CD14-positive monocyte (primary cell): ENCODE data around the gene PPP2R2C. TPM values are rescaled to one million over a fixed set of nuclear protein-coding genes. Genes with fewer than 3 reads are reported as not detected.

Experiments
- DNase-seq, 3 donors: peaks; one replicate each; pipeline ENCODE4 v3.0.0-alpha.2; 2011 to 2022
- H2AFZ ChIP-seq: 2 replicates; pipeline ENCODE4 v1.6.0; 2012; ENCODE audit warnings: mild to moderate bottlenecking, low read depth, low read length, inconsistent platforms; ENCODE audit not compliant: insufficient read depth, poor library complexity, severe bottlenecking
- H3K27ac ChIP-seq, 2 donors: 1 replicate in 1 of 2; 2 replicates in 1 of 2; pipeline ENCODE4 v1.5.1; 2012 to 2013; ENCODE audit warnings: low read length in 2 of 2, control low read depth in 1 of 2, inconsistent platforms in 1 of 2, low read depth in 1 of 2, mild to moderate bottlenecking in 1 of 2
- H3K27me3 ChIP-seq, 2 donors: one replicate each; pipeline versions ENCODE4 v1.6.0 to v1.6.1; 2011 to 2013; ENCODE audit warnings: low read length in 2 of 2; ENCODE audit not compliant: control insufficient read depth in 2 of 2, insufficient read depth in 2 of 2
- H3K36me3 ChIP-seq, 2 donors: replicated peaks in 1 of 2; 1 replicate in 1 of 2; 2 replicates in 1 of 2; pipeline versions ENCODE4 v1.5.1 to v1.6.1; 2012 to 2013; ENCODE audit warnings: low read length in 2 of 2, control low read depth in 1 of 2, inconsistent platforms in 1 of 2, mild to moderate bottlenecking in 1 of 2; ENCODE audit not compliant: insufficient read depth in 2 of 2, control insufficient read depth in 1 of 2
- H3K4me1 ChIP-seq, 2 donors: 1 replicate in 1 of 2; 2 replicates in 1 of 2; pipeline versions ENCODE4 v1.5.1 to v1.6.1; 2012 to 2013; ENCODE audit warnings: low read length in 2 of 2, control low read depth in 1 of 2, inconsistent platforms in 1 of 2, mild to moderate bottlenecking in 1 of 2, moderate library complexity in 1 of 2; ENCODE audit not compliant: insufficient read depth in 2 of 2, control insufficient read depth in 1 of 2
- H3K4me2 ChIP-seq: replicated peaks from 2 replicates; pipeline ENCODE3; 2012; ENCODE audit warnings: low read length, moderate library complexity, mild to moderate bottlenecking; ENCODE audit not compliant: poor library complexity, severe bottlenecking; ENCODE audit errors: extremely low read depth
- H3K4me3 ChIP-seq, 3 experiments: fragments of 200-600 bp in 1 of 3; sonication (generic) in 1 of 3; replicated peaks in 1 of 3; 1 replicate in 2 of 3; 2 replicates in 1 of 3; pipeline ENCODE4 v1.5.1; 2011 to 2013; ENCODE audit warnings: low read length in 3 of 3, mild to moderate bottlenecking in 3 of 3, control low read depth in 2 of 3, low read depth in 2 of 3, inconsistent platforms in 1 of 3, moderate library complexity in 1 of 3
- H3K79me2 ChIP-seq: 2 replicates; pipeline ENCODE4 v1.6.0; 2012; ENCODE audit warnings: mild to moderate bottlenecking, control low read depth, inconsistent platforms, low read length, moderate library complexity; ENCODE audit not compliant: insufficient read depth
- H3K9ac ChIP-seq: 2 replicates; pipeline ENCODE4 v1.6.0; 2017; ENCODE audit warnings: low read length, mild to moderate bottlenecking; ENCODE audit not compliant: insufficient read depth, poor library complexity, severe bottlenecking
- H3K9me3 ChIP-seq, 2 donors: replicated peaks in 1 of 2; 1 replicate in 1 of 2; 2 replicates in 1 of 2; pipeline versions ENCODE4 v1.5.1 to v1.6.1; 2012 to 2013; ENCODE audit warnings: low read length in 2 of 2, control low read depth in 1 of 2; ENCODE audit not compliant: control insufficient read depth in 1 of 2, insufficient read depth in 1 of 2
- H4K20me1 ChIP-seq: 2 replicates; pipeline ENCODE4 v1.6.0; 2012; ENCODE audit warnings: mild to moderate bottlenecking, low read length, control low read depth, moderate library complexity; ENCODE audit not compliant: insufficient read depth
- H3K27ac Mint-ChIP-seq, 7 donors: one replicate each; pipeline ENCODE4 v1.8.0; 2020; ENCODE audit warnings: mild to moderate bottlenecking in 7 of 7, mixed read lengths in 7 of 7, moderate library complexity in 6 of 7, inconsistent platforms in 2 of 7
- H3K27me3 Mint-ChIP-seq, 3 donors: one replicate each; pipeline ENCODE4 v1.8.0; 2021 to 2022; ENCODE audit warnings: low read depth in 3 of 3, mild to moderate bottlenecking in 3 of 3, mixed read lengths in 3 of 3, moderate library complexity in 3 of 3, inconsistent platforms in 1 of 3
- H3K36me3 Mint-ChIP-seq, 2 donors: one replicate each; pipeline ENCODE4 v1.8.0; 2020; ENCODE audit warnings: mixed read lengths in 2 of 2, inconsistent platforms in 1 of 2, mild to moderate bottlenecking in 1 of 2
- H3K4me1 Mint-ChIP-seq: one replicate; pipeline ENCODE4 v1.8.0; 2020; ENCODE audit warnings: mild to moderate bottlenecking, mixed read lengths
- H3K4me3 Mint-ChIP-seq, 2 donors: one replicate each; pipeline ENCODE4 v1.8.0; 2020; ENCODE audit warnings: mild to moderate bottlenecking in 2 of 2, mixed read lengths in 2 of 2, moderate library complexity in 1 of 2
- H3K9me3 Mint-ChIP-seq, 7 donors: one replicate each; pipeline ENCODE4 v1.8.0; 2020 to 2022; ENCODE audit warnings: mixed read lengths in 7 of 7, mild to moderate bottlenecking in 6 of 7, moderate library complexity in 6 of 7, inconsistent platforms in 2 of 7
- WGBS: methylation state at CpG from one replicate; pipeline ENCODE4 v1.1.5; 2013; ENCODE audit warnings: missing lambda C conversion rate; ENCODE audit not compliant: insufficient coverage; 5-methylcytosine and 5-hydroxymethylcytosine counted together
- intact Hi-C, 2 donors: fragments of 100-400 bp; cut with micrococcal nuclease; formaldehyde crosslinking; loops; one replicate each; pipeline versions ENCODE4 v1.15.0 to v1.15.1; 2023
- polyA plus RNA-seq, 3 donors: library from polyadenylated mRNA; depleted of rRNA in 1 of 3; unstranded in 2 of 3; stranded (reverse) in 1 of 3; fragments of 300-500 nt in 2 of 3; fragments of >200 nt in 1 of 3; fragmentation: Illumina TruSeq in 2 of 3; gene quantifications; 1 replicate in 2 of 3; 2 replicates in 1 of 3; pipeline ENCODE4 v1.2.3, GENCODE V29; 2012 to 2021
- TF ChIP-seq, protein P1 (sequence below): fragments of 200-600 bp; IDR thresholded peaks from one replicate; pipeline ENCODE4 v1.8.0; 2022; ENCODE audit warnings: antibody characterized with exemption, mild to moderate bottlenecking

The PPP2R2C gene
- polyA plus RNA-seq, 3 donors = not detected

DNA sequence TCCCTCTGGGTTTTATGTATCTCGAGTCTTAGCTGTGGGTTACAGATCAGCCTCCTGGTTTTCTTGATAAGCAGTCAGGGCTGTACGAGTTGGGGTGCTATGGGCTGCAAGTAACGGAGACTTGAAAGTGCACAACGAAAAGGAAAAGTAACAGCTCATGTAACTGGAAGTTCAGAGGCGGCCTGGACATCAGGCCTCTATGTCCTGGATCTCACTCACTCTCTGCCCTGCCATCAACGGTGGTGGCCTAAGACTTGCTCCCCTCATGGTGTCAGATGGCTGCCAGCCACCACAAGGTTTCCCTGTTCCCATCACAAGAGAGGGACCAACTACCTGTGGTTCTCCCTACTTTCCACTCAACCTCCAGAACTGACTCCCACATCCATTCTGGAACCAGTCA, 4.8 kb downstream of the PPP2R2C start:
- Histone ChIP-seq H3K36me3 (no peaks in the 10 kb centered on the region), H3K79me2 (no peaks in the 10 kb centered on the region), H3K4me1 (no peaks in the 10 kb centered on the region), H3K4me2 (no peak overlapping the region), H3K4me3 (no peak overlapping the region), H3K27me3 (peaks cover 10 to 32% of the 10 kb centered on the region in 2 donors), H3K9ac (no peak overlapping the region), H2AFZ (no peak overlapping the region), H4K20me1 (no peaks in the 10 kb centered on the region), H3K9me3 (peaks cover 0 to 4% of the 10 kb centered on the region in 2 donors), H3K27ac (no peak overlapping the region)
- H3K27ac Mint-ChIP-seq = no peak overlapping the region
- intact Hi-C loops = no loop called here
- H3K27me3 Mint-ChIP-seq = peaks cover 32 to 45% (median 35%) of the 10 kb centered on the region in 3 donors
- peak overlapping the region in 1 of 2 donors; percentile 16 for H3K4me3 Mint-ChIP-seq
- WGBS = 84% methylated on average over 6 of the region's 6 CpGs
- H3K4me1 Mint-ChIP-seq = peaks cover 2% of the 10 kb centered on the region
- H3K9me3 Mint-ChIP-seq = peaks cover 0 to 4% (median 0%) of the 10 kb centered on the region in 7 donors
- H3K36me3 Mint-ChIP-seq = no peaks in the 10 kb centered on the region
- TF ChIP-seq, protein P1, sequence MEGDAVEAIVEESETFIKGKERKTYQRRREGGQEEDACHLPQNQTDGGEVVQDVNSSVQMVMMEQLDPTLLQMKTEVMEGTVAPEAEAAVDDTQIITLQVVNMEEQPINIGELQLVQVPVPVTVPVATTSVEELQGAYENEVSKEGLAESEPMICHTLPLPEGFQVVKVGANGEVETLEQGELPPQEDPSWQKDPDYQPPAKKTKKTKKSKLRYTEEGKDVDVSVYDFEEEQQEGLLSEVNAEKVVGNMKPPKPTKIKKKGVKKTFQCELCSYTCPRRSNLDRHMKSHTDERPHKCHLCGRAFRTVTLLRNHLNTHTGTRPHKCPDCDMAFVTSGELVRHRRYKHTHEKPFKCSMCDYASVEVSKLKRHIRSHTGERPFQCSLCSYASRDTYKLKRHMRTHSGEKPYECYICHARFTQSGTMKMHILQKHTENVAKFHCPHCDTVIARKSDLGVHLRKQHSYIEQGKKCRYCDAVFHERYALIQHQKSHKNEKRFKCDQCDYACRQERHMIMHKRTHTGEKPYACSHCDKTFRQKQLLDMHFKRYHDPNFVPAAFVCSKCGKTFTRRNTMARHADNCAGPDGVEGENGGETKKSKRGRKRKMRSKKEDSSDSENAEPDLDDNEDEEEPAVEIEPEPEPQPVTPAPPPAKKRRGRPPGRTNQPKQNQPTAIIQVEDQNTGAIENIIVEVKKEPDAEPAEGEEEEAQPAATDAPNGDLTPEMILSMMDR = no peak
- DNase-seq = no peak

DNA sequence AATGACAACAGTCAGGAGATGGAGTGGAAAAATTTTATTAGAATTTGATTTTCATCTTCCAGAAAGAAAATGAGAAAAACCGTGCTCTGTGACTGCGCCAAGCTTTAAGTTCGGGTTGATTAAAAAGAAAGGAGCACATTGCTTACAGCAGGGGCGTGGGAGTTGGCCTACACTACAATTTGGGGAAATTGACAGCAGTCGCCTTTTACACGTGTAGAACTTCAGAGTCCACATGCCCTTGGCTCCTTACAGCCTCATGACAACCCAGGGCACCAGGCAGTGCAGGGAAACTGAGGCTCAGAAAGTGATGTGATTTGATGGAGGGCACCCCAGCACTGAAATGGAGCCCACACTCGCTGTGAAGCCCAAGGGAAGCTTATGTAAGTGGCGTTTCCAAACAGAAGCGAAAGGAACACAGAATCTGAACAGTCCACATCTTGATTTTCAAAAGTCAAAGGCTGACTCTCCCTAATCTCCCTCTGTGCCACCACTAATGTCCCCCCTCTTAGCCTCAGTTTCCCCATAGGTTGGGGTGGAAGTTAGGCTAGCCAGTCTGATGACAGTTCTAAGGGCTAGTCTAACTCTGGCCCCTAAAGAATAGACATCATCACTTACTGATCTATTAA, 5.5 kb downstream of the PPP2R2C start:
- Histone ChIP-seq H3K79me2 (no peaks in the 10 kb centered on the region), H3K27ac (no peak overlapping the region), H3K4me1 (no peaks in the 10 kb centered on the region), H3K4me2 (no peak overlapping the region), H3K9me3 (peaks cover 0 to 4% of the 10 kb centered on the region in 2 donors), H3K36me3 (no peaks in the 10 kb centered on the region), H3K27me3 (peaks cover 10 to 31% of the 10 kb centered on the region in 2 donors), H2AFZ (no peak overlapping the region), H3K9ac (no peak overlapping the region), H4K20me1 (no peaks in the 10 kb centered on the region), H3K4me3 (no peak overlapping the region)
- Mint-ChIP-seq H3K4me1 (peaks cover 2% of the 10 kb centered on the region), H3K27ac (no peak overlapping the region), H3K9me3 (peaks cover 0 to 4% (median 0%) of the 10 kb centered on the region in 7 donors), H3K4me3 (no peak overlapping the region), H3K36me3 (no peaks in the 10 kb centered on the region), H3K27me3 (peaks cover 32 to 41% (median 32%) of the 10 kb centered on the region in 3 donors)
- intact Hi-C loops = no loop called here
- DNase-seq = no peak
- 78% methylated on average over 5 of the region's 9 CpGs for WGBS
- TF ChIP-seq, protein P1 = no peak
